NCI-H524 treated with DMSO at 0.1 percent for 48 hours (cell line): ENCODE results near the gene RAB38.
A peak's percentile ranks its signal among the peaks of the same experiment; 100 is the strongest.

Experiments
- DNase-seq: peaks from one replicate; lab custom pipeline; 2025; lab: John Stamatoyannopoulos, UW

RAB38 gene

DNA sequence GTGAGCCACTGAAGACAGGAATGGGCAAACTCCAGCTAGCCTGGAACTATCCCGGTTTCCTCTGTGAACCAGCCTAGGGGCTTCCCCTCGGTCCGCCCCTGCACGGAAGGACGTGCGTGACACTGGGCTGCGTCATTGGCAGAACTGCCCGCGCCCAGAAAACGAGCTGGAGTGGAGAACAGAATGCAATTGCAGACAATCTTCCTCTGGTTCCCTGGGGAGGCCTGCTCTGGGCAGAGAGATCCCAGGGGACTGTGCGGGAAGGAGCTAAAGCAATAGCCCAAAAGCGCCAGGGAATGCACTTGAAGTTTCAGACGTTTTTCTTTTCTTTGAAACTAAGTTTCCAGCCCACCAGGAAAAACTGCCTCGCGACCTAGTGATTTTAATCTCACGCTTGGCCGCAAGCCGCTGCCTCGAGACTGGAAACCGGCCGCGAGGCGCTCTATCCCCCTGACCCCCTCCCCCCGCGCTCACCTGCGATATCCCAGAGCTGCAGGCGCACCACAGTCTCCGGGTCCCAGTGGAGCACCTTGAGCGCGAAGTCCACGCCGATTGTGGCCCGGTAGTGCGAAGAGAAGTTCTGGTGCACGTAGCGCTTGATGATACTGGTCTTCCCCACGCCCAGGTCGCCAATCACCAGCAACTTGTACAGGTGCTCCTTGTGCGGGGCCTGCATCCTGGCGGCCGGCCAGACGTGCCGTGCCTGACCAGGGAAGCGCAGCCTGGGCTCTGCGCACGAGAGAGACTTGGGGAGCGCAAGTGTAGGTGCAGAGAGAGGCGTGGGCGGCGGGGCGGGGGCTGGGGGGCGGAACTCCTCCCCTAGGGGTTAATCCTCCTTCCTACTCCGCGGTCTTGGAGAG is at the start of gene RAB38:
Gene RAB38 (minus strand): TSS at position 735 of the 860 bp plus-strand sequence. CDS start 59 bp downstream, at position 676.
- peak; percentile 41 for DNase-seq

DNA sequence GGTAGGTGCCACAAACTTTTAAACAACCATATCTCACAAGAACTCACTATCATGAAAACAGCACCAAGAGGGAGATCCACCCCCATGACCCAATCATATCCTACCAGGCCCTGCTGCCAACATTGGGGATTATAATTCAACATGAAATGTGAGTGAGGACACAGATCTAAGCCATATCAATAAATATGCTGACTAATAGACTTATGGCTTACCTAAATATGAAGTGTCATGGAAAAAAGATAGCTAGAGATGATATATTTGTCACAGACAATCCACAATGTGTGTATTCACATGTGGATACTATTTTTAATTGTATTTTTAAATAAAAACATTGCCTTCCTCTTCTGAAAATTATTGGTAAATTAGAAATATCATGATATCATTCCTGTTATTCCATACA is 38.2 kb upstream of the RAB38 start:
- no peak for DNase-seq

- no peak for DNase-seq
These were observed 37.1 kb upstream of the RAB38 start for GRCh38 chr11:88212300-88212699.

DNA sequence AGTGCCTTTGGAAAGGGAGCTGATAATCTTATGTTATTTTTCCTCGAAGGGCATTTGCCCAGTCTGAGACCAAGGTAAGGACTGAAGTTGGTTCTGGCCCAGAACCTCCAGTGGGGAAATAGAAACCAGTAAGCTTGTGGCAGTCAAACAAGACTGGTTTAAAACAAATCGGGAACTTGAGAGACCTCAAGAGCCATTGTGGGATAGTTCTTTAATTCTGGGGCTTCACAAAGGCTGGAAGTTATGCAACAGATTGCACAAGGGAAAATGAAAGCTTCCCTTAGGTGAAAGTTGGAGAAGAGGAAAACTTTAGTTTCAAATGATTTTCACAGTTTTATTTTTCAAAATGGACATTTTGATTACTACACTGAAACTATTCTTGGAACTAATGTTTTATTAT is 33.5 kb upstream of the RAB38 start:
- DNase-seq = no peak

DNA sequence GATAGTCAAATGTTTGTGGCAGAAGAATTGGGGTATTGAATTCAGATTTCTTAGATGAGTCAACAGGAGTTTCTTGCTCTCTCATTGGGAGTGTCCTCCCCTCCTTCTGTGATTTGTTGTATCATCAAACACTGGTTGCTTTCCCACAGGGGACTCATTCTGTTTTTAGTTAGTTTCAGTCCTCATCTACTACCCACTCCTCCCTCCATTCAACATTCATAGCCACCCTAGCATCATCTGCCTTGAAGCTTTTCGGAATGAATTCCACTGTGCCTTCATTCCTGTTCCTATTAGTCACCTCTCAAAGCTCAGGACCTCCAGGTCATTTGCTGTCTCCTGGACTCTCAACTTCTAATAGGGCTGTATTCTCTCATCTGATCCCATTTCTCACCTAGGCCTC is 31.5 kb upstream of the RAB38 start:
- no peak for DNase-seq

DNA sequence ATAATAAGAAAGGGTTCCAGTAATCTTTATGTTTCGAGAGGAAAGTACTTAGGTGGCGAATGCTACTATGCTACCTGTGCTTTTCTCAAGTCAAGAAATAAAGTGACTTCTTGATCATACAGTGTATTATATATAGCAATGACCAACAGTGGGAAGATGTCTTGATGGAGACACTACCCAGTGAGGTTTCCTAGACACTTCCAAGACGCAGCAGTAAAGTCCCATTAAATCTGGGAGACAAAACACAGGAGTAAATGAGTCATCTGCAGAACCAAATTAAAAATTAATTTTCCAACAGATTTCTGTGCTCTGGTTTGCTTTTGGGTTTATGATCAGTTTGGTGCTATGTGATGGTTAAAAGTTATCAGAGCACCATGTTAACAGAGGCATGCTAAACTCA is 29.1 kb upstream of the RAB38 start:
- DNase-seq = no peak

DNA sequence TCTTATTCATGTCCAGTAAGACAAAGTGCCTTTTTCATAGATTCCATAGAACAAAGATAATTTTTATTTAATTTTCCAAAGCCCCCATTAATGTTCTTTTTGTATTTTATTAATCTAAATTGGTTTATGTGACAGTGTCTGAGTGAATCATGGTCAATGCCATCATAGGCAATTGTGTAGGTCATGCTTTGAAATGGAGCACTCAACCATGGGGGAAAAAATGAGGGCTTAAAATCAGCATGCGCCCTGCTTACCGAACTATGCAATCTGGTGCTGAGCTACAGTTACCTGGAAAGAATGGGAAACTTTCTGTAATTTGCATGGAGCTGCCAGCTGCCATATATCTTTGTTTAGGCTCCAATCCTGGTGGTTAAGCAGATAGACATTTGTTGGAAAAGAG is 28.4 kb upstream of the RAB38 start:
- no peak for DNase-seq

GRCh38 chr11:88202498-88202897 is 27.3 kb upstream of the RAB38 start:
- no peak for DNase-seq

GRCh38 chr11:88196393-88196792 is 21.1 kb upstream of the RAB38 start:
- no peak for DNase-seq

DNA sequence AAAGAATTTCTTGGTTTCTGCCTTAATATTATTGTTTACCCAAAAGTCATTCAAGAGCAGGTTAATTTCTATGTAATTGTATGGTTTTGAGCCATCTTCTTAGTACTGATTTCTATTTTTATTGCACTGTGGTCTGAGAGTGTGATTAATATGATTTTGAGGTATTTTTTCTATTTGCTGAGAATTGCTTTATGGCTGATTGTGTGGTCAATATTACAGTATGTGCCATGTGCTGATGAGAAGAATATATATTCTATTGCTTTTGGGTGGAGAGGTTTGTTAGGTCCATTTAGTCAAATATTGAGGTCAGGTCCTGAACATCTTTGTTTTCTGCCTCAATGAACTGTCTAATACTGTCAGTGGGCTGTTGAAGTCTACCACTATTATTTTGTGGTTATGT is 20.7 kb upstream of the RAB38 start:
- DNase-seq = no peak

DNA sequence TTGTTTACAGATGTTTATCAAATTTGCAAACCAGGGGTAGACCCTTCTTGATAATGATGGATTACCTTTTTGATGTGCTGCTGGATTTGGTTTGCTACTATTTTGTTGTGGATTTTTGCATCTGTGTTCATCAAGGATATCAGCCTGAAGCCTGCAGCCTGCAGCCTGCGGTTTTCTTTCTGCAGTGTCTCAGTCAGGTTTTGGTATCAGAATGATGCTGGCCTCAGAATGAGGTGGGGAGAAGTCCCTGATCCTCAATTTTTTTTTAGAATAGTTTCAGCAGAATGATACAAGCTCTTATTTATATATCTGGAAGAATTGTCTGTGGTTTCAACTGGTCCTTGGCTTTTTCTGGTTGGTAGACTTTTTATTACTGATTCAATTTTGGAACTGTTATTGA is 19.7 kb upstream of the RAB38 start:
- DNase-seq = no peak

GRCh38 chr11:88193278-88193677 is 18.0 kb upstream of the RAB38 start:
- no peak for DNase-seq

- DNase-seq = no peak
These were observed 13.7 kb upstream of the RAB38 start for GRCh38 chr11:88188932-88189253.

DNA sequence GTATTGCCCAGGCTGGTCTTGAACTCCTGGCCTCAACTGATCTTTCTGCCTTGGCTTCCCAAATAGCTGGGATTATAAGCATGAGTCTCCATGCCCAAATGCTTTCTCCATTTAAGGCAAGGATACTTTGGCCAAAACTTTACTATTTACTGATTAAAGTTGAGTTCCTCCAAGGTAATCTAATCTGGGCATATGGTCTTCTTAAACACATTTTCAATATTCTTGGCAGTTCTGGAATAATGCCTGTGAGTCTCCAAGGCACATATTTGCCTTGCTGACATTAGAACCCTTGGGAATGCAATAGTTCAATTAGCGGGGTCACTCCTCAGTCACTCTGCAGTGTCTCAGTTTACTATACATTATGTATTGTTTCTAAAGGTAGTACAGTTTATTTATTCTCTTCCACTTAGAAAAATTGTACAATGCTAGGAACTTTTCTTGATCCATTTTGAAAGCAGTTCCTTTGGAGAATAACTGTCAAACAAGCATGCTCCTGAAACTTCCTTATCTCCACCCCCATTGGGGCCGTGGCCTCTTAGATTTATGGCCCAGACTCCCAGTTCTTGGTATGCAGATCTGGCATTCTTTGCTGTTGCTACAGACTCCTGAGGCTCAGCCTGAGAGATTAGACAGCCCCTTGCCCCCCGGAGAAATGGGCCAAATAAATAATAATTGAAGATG is 13.1 kb upstream of the RAB38 start:
- DNase-seq = no peak

GRCh38 chr11:88183233-88183632 is 8.0 kb upstream of the RAB38 start:
- no peak for DNase-seq

DNA sequence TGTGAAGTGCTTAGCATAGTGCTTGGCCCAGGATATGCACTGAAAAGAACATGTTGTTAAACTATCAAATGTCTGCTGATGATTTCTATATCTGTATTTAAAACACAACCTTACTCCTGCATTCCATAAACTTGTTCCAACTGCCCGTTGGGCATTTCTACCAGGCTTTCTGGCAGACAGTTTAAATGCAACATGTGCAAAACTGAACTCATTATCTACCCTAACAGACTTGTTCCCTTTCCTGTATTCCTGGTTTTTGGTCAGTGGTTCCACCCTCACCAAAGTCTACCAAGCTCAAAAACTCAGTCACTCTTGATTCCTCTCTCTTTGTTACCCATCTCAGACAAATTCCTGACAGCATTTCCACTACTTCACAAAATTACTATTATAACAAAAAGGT is 6.5 kb upstream of the RAB38 start:
- DNase-seq = no peak

DNA sequence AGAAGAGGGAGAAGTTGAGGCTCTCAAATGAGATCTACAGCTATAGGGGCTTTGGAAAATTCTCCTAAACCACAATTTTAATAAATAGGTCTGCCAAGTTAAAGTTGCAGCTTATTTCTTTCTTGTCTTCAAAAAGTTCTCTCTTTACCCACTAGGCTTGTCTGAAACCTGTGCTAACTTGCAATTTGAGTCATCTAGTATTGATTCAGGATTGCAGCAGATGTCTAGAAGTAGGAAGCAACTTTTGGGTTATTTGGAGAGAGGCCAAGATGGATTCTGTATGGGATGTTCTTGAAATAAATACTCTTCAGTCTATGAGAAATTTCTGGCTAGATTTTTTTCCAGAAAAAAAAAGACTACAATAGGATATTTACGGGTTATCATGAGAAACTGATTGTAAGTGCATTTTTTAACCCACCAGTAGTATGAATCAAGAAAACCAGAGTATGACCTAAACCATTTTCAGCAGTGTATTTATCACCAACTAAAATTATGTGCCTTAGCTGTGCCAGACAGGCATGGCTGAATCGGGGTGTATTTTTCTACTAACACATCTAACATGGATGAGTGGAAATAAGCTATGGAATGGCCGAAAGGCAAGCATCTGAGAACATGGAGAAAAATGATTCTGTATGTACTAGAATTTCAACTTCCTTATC is 4.9 kb upstream of the RAB38 start:
- no peak for DNase-seq

DNA sequence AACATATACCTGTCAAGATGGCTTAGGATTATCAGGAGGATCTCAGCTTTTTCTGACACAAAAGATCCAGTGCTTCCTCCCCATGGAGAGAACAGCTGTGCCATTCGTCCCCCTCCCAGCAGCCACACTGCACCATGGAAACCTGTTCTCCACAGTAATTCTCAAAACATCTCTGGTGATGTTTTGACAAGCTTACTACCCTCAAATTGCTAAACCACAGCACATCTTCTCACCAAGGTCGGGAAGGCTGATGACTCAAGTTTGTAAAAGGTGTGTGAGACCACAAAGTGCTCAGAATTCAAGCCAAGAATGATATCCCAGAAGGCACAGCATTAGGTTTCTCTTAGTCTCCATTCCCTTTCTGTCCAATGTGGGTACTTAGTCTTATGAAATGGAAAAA is 3.9 kb upstream of the RAB38 start:
- DNase-seq = no peak

DNA sequence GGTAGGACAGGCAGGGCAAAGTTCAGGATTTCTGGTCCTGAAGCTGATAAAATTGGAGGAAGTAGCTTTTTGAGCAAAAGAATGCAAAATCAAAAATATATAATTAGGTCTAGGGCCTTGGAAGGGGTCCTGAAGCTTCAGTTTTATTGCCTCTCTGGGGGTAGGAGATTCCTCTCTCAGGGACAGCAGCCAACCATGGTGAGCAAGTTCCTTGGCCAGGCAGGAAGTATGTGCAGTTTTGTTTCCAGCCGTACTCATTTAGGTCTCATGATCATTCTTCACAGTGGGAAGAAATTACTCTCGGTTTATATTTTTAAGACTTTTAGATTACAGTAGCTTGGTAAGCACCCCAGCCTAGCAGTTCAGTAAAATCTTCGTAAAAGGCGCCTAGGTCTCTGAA is 2.9 kb upstream of the RAB38 start:
- DNase-seq = no peak

DNA sequence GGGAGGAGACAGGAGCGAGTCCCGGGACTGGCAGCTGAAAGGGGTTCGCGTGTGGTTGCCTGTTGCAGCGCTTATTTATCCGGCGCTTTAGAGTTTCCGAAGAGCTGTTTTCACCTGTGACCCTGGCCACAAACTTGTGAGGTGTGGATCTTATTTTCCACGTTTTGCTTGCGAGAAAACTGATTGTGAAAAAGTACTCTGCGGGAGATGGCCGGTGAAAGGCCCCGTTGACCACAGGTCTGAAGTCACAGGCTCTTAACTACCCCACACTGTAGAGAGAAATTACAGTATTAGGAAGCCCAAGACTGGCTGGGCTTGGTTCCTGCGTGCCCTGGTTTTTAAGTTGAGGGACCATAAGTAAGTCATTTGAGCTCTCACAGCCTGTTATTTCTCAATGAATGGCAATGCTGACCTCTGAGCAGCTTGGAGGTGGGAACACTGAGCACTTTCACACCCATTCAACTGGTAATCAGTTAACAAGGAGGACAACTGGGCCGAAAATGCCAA is 379 bp upstream of the RAB38 start:
- DNase-seq = no peak

- no peak for DNase-seq
These were observed 1.3 kb downstream of the RAB38 start for GRCh38 chr11:88173956-88174355.

DNA sequence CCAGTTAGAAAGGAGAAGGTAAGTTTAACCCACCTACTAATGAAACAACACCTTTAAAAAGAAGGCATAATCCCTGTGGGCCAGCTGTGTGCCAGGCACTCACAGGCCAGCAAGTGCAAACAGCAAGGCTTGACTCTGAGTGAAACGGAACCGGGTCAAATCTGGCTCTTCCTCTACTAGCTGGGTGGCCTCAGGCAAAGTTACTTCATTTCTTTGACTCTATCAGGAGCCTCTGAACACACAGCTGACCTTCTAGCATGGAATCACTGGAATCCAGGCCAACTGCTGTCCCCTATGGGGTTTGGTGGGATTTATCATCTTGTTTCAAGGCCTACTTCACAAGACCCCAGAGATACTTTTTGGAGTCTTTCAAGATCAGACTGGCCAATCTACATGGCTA is 3.3 kb downstream of the RAB38 start:
- no peak for DNase-seq

DNA sequence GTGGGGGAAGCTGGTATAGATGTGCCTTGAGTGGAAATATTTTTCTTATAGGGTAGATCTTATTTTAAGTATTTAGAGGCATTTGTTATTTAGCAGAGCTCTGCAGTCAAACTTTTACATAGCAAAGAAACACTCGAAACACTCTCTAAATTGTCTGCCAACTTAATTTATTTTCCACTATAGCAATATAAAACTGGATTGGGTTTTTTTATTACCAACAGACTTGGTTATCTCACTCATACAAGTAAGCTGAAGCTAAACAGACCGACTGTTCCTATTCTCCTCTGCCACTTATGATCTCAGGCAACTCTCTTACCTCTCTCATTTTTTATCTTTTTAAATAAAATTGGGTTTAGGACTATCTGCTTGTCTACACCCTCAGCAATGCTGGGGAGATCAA is 4.6 kb downstream of the RAB38 start:
- no peak for DNase-seq
